Prostate gland (tissue), 2 donors: ENCODE data around the gene AGBL4.

ENCODE experiments used
- CTCF ChIP-seq, 4 experiments: fragments of 200-600 bp in 2 of 4; fragments of 450-650 bp in 2 of 4; sonication (generic) in 2 of 4; IDR thresholded peaks; 1 replicate in 3 of 4; 2 replicates in 1 of 4; pipeline ENCODE4 v1.5.1; 2016 to 2019; ENCODE audit warnings: antibody characterized with exemption in 4 of 4, mild to moderate bottlenecking in 2 of 4, moderate library complexity in 2 of 4
- POLR2A ChIP-seq: fragments of 450-650 bp; IDR thresholded peaks from one replicate; pipeline ENCODE4 v1.6.1; 2016; ENCODE audit warnings: antibody characterized with exemption, mild to moderate bottlenecking
- POLR2AphosphoS5 ChIP-seq: sonication (generic); formaldehyde crosslinking; IDR thresholded peaks from one replicate; pipeline ENCODE4 v1.6.1; 2017; ENCODE audit warnings: antibody characterized with exemption

- TF ChIP-seq CTCF (IDR thresholded peaks at IDR 0.05) (peak; percentile 78 to 92 (median 84)), POLR2AphosphoS5 (no peak), POLR2A (no peak)
These were observed 1525.5 kb downstream of the AGBL4 start for GRCh38 chr1:48498096-48498791.
